GM06990 (cell line): Measurements from ENCODE around the gene FAM89A.
"Not testable (repeated sequence)": the region's sequence is repeated elsewhere in the genome, so short reads cannot be mapped to it uniquely, and the experiment has no call there.

Experiments used
- DNase-seq: peaks from one replicate; pipeline ENCODE4 v3.0.0-alpha.2; 2011; ENCODE audit not compliant: insufficient read length; ENCODE audit errors: extremely low read depth
- H3K27me3 ChIP-seq: replicated peaks from 2 replicates; pipeline ENCODE4 v1.6.0; 2011; ENCODE audit warnings: low read length; ENCODE audit not compliant: control insufficient read depth, insufficient read depth
- H3K36me3 ChIP-seq: 2 replicates; pipeline ENCODE4 v1.5.1; 2011; ENCODE audit warnings: low read length; ENCODE audit not compliant: control insufficient read depth, insufficient read depth
- H3K4me3 ChIP-seq: replicated peaks from 2 replicates; pipeline ENCODE4 v1.5.1; 2011; ENCODE audit warnings: low read depth, mild to moderate bottlenecking, control low read depth, low read length
- CTCF ChIP-seq: IDR thresholded peaks from 2 replicates; pipeline ENCODE4 v1.5.1; 2011; ENCODE audit warnings: low read length, control low read depth, mild to moderate bottlenecking, inconsistent platforms; ENCODE audit not compliant: insufficient read depth, poor library complexity, severe bottlenecking

The FAM89A gene

GRCh38 chr1:231019711-231020110 lies 20.3 kb downstream of the FAM89A start:
- no peak for DNase-seq
- Histone ChIP-seq H3K36me3 (no peaks in the 10 kb centered on the region), H3K4me3 (no peak overlapping the region), H3K27me3 (no peaks in the 10 kb centered on the region)
- no peak for TF ChIP-seq CTCF

GRCh38 chr1:231016966-231017365 lies 23.1 kb downstream of the FAM89A start:
- TF ChIP-seq CTCF: no peak
- Histone ChIP-seq H3K4me3 (no peak overlapping the region), H3K36me3 (no peaks in the 10 kb centered on the region), H3K27me3 (no peaks in the 10 kb centered on the region)
- DNase-seq: no peak

GRCh38 chr1:231016234-231016633 lies 23.8 kb downstream of the FAM89A start:
- Histone ChIP-seq H3K36me3 (no peaks in the 10 kb centered on the region), H3K4me3 (no peak overlapping the region), H3K27me3 (no peaks in the 10 kb centered on the region)
- no peak for TF ChIP-seq CTCF
- no peak for DNase-seq

- H3K4me3 ChIP-seq: no peak overlapping the region
- H3K27me3 ChIP-seq: no peaks in the 10 kb centered on the region
- no peaks in the 10 kb centered on the region for H3K36me3 ChIP-seq
- TF ChIP-seq CTCF: no peak
- no peak for DNase-seq
These were observed 26.6 kb downstream of the FAM89A start for GRCh38 chr1:231013391-231014015.

GRCh38 chr1:231011963-231012362 lies 28.1 kb downstream of the FAM89A start:
- TF ChIP-seq CTCF: no peak
- Histone ChIP-seq H3K4me3 (no peak overlapping the region), H3K27me3 (no peaks in the 10 kb centered on the region), H3K36me3 (no peaks in the 10 kb centered on the region)
- no peak for DNase-seq

GRCh38 chr1:231011360-231011759 lies 28.7 kb downstream of the FAM89A start:
- Histone ChIP-seq H3K4me3 (no peak overlapping the region), H3K36me3 (no peaks in the 10 kb centered on the region), H3K27me3 (no peaks in the 10 kb centered on the region)
- TF ChIP-seq CTCF: no peak
- DNase-seq: no peak

- H3K27me3 ChIP-seq, H3K4me3 ChIP-seq, DNase-seq, H3K36me3 ChIP-seq: not testable (repeated sequence)
These were observed 32.5 kb downstream of the FAM89A start for GRCh38 chr1:231007535-231007934.
